IPS-NIHi7 (cell line): ENCODE measurements around the gene CD79B.
"Not testable (repeated sequence)": the region's sequence is repeated elsewhere in the genome, so short reads cannot be mapped to it uniquely, and the experiment has no call there.

Experiments
- DNase-seq: peaks from one replicate; pipeline ENCODE4 v3.0.0; 2012; ENCODE audit warnings: mixed read lengths; ENCODE audit errors: extremely low spot score

CD79B gene

DNA sequence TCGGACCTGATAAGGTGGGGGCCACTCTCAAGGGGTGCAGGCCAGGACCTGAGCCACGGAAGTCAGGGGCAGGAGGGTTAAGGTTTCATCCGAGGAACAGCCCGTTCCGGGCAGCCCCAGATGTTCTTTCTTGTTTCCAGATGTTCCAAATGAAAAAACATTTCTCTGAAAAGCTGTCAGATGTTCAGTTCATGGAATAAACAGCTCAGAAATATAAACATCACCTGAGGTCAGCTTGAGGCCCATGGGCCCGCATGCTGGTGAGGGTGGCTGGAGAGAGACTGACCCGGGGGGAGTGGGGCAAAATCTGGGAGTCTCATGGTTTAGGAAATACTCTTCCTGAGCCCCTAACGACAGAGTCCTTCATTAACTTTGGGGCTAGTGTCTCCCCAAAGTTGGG lies 1.5 kb upstream of the CD79B start:
- no peak for DNase-seq

GRCh38 chr17:63932721-63933120 lies 590 bp upstream of the CD79B start:
- no peak for DNase-seq

DNA sequence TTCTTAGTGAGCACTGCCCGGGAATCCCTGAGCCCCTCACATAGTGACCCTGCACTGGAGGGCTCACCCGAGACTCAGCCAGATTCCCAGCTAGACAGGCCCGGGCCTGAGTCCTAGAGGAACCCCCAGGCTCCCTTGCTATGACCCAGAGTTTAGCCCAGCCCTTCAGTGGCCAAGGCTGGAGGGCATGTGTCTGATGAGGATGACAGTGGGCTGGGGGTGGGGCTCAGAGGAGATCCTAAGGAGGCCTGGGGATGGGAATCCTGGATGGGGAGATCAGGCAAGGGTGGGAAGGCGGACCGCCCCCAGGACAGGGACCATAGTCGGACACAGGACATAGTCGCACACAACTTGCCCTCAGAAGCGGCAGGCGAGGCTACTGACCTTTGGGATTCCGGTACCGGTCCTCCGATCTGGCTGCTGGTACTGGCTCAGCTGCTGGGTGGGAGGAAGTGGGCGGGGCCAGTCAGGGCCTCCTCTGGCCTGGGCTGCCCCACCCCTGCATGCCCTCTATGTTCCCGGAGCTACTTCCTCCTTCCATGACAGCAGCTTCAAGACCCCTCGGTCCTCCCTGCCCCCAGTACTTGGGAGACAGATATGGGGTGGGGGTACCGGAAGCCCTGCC lies 1.1 kb downstream of the CD79B start:
- peak; percentile 84 for DNase-seq

- no peak for DNase-seq
These were observed 2.0 kb downstream of the CD79B start for GRCh38 chr17:63929860-63930766.

- DNase-seq, result no peak
These were observed 3.0 kb downstream of the CD79B start for GRCh38 chr17:63928966-63929695.

DNA sequence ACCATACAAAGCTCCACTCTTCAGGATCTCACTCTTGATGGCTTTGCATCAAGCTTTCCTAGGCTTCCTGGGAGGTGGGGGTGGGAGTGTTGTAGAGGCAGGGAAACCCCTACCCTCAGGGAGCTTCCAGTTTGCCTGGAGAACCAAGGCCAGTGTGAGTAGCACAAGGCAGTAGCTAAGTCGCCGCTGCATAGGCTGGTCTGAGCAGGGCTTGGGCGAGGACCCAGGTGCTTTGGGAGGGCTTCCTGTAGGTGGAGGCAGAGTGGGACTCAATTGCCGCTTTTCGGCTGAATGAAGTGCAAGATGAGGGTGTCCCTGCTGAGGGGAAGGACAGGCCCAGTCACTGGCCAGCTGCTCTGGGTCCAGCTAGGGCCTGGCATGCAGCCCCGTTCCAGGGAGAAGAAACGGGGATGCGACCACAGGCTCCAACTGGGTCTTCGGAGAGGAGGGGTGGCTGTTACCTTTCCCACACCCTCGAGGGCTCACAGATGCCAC lies 3.9 kb downstream of the CD79B start:
- DNase-seq, result no peak

- DNase-seq, result no peak
These were observed 4.5 kb downstream of the CD79B start for GRCh38 chr17:63927464-63928171.

- no peak for DNase-seq
These were observed 6.0 kb downstream of the CD79B start for GRCh38 chr17:63926164-63926563.

DNA sequence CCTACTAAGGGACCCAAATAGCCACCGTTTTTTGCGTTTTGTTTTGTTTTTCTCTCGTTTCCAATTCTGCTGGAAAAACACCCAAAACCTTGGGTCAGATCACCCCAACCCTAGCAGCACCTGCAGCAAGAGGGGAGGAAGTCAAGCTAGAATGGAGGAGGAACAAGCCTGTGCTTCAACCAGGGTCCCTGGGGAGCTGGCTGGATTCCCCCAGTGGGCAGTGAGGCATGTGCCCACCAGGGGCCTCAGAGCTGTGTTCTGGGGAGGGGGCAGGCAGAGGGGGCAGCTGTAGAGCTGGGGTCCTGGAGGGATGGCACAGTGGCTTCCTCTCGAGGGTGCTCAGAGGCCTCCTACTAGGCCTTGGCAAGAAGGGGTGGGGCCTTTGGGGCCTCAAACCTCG lies 6.5 kb downstream of the CD79B start:
- peak; percentile 4 for DNase-seq

GRCh38 chr17:63922402-63922801 lies 9.7 kb downstream of the CD79B start:
- not testable (repeated sequence) for DNase-seq

DNA sequence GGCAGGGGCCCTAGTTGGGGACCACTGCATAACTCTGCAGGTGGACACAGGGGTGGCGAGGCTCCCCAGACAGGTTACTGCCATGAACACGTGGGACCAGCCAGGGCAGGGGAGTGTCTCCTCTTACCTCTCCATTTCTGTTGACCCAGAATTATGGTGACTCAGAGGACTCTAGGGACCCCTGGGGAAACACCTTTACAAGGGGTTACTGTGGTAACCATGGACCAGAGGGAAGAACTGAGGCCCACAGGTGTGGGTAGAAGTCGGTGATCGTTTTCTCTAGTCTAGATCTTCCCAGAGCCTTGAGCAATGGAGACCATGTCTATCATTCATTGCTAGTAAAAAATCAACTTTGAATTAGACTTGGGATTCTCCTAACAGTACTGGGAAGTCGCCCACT lies 11.4 kb downstream of the CD79B start:
- not testable (repeated sequence) for DNase-seq

DNA sequence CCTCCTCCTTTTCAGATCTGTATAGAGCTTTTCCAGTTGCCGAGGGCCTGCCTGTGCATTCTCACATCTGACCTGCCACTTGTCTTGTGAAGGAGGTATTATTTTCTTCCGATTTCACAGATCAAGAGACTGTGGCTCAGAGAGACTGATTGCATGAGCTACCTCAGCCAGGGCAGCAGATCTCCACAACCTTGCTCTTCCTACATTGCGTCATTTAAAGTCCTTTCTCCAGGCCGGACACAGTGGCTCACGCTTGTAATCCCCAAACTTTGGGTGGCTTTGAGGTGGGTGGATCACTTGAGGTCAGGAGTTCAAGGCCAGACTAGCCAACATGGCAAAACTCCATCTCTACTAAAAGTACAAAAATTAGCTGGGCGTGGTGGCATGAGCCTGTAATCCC lies 12.1 kb downstream of the CD79B start:
- DNase-seq, result not testable (repeated sequence)

DNA sequence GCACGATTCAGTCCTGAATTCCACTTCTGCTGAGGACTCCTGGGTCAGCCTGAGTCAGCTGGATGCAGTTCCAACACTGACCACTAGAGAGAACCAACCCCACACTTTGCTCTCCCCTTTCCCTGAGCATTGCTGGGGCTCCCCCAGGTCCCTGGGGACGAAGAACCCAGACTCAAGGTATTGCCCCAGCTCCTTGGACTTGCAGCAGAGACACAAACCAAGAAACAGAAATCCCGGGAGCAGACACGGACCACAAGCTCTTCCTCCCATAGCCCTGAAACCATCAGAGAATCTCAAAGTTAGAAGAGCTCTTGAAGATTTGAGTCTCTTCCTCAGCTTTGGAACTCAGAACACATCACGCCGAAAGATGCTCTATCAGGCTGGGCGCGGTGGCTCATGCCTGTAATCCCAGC lies 12.8 kb downstream of the CD79B start:
- DNase-seq, result peak; percentile 83

GRCh38 chr17:63918789-63919305 lies 13.3 kb downstream of the CD79B start, which contains the start of gene GH1:
TSS of gene GH1 (minus strand) at chr17:63918839. CDS start at chr17:63918776, 63 bp downstream.
- not testable (repeated sequence) for DNase-seq

DNA sequence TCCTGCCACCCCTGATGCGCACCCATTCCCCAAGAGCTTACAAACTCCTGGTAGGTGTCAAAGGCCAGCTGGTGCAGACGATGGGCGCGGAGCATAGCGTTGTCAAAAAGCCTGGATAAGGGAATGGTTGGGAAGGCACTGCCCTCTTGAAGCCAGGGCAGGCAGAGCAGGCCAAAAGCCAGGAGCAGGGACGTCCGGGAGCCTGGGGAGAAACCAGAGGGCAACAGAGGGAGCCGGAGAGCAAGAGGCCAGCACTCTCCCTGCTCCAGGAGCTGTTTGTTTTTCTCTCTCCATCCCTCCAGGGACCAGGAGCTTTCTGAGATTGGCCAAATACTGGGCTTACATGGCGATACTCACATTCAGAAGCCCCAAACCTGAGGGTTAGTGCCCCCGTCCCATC lies 13.8 kb downstream of the CD79B start:
- DNase-seq, result peak; percentile 72

DNA sequence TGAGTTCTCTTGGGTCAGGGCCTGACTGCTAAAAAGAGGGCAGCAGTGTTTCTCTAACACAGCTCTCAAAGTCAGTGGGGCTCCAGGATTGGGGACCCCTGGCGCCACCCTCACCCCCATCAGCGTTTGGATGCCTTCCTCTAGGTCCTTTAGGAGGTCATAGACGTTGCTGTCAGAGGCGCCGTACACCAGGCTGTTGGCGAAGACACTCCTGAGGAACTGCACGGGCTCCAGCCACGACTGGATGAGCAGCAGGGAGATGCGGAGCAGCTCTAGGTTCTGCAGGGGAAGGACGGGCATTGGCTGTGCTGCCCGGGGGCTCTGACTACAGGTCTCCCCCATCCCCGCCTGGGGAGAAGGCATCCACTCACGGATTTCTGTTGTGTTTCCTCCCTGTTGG lies 14.5 kb downstream of the CD79B start:
- DNase-seq, result no peak

GRCh38 chr17:63917206-63917605 lies 14.9 kb downstream of the CD79B start:
- DNase-seq, result not testable (repeated sequence)

DNA sequence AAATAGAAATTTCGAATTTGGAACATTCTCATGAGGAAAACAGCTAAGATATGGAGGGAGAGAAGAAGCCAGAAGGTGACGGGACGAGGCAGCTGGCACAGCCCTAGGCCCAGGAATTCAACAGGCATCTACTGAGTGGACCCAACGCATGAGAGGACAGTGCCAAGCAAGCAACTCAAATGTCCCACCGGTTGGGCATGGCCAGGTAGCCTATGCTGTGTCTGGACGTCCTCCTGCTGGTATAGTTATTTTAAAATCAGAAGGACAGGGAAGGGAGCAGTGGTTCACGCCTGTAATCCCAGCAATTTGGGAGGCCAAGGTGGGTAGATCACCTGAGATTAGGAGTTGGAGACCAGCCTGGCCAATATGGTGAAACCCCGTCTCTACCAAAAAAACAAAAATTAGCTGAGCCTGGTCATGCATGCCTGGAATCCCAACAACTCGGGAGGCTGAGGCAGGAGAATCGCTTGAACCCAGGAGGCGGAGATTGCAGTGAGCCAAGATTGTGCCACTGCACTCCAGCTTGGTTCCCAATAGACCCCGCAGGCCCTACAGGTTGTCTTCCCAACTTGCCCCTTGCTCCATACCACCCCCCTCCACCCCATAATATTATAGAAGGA lies 15.5 kb downstream of the CD79B start:
- DNase-seq, result no peak

- DNase-seq, result not testable (repeated sequence)
These were observed 16.4 kb downstream of the CD79B start for GRCh38 chr17:63915753-63916152.

DNA sequence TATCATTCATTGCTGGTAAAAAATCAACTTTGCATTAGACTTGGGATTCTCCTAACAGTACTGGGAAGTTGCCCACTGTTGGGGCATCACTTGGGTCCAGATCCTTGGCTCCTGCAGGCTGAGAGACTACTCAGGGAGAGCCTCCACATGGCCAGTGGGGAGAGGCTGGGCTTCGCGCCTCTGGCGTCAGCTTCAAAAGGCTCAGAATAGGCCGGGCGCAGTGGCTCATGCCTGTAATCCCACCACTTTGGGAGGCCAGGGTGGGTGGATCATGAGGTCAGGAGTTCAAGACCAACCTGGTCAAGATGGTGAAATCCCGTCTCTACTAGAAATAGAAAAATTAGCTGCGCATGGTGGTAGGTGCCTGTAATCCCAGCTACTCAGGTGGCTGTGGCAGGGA lies 17.7 kb downstream of the CD79B start:
- no peak for DNase-seq

DNA sequence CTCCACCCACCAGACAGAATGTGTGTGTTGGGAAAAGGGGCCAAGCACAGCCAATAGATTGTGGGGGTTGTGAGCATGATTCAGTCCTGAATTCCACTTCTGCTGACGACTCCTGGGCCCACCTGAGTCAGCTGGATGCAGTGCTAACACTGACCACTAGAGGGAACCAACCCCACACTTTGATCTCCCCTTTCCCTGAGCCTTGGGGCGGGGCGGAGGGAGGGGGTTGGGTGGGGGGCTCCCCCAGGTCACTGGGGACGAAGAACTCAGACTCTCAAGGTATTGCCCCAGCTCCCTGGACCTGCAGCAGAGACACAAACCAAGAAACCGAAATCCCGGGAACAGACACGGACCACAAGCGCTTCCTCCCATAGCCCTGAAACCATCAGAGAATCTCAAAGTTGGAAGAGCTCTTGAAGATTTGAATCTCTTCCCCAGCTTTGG lies 20.5 kb downstream of the CD79B start:
- DNase-seq, result peak; percentile 75
